GM21619 (cell line): Measurements from ENCODE around the gene LRRK1.
"Not testable (repeated sequence)": the region's sequence is repeated elsewhere in the genome, so short reads cannot be mapped to it uniquely, and the experiment has no call there.

Experiments
- ATAC-seq: cut with Tn5 transposase; IDR thresholded peaks from one replicate; pipeline ENCODE4 v1.9.1; 2021; ENCODE audit not compliant: unreplicated experiment

The LRRK1 gene

DNA sequence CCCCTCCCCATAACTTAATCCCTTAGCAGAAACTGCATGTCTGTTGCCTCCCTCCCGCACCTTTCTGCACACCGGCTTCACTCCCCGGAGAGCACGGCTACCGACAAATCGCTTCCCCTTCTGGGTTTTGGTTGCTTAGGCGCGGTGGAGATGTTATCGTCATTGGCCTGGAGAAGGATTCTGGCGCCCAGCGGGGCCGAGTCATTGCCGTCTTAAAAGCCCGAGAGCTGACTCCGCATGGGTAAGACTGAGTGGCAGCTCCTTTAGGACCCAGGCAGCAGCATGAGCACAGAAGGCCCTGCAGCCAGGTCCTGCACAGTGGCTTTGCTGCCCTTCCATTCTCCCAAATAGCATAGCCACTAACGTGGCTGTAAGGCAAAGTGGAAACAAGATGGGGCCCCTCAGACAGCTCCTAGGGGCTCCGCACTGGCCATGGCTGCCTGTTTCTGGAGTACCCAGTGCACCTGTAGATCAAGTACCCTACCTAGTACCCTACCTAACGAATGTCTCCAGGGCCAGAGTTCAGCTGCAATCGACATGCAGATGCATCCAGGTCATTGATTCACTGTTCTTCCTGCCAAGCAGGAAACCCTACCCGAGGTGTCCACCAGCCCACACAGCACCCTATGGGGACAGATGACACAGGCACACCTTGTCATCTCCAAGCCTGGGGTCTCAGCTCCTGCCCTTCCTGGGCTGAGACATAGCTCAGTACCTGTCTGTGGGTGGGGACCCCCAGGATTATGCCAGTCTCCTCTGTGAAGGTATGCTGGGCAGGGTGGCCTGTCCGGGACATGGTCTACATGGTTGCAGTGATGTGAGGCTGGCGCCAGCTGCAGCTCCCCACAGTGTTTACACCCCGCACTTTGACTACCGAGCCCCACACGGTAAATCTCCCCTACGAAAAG lies 147.6 kb downstream of the LRRK1 start:
- ATAC-seq = no peak

DNA sequence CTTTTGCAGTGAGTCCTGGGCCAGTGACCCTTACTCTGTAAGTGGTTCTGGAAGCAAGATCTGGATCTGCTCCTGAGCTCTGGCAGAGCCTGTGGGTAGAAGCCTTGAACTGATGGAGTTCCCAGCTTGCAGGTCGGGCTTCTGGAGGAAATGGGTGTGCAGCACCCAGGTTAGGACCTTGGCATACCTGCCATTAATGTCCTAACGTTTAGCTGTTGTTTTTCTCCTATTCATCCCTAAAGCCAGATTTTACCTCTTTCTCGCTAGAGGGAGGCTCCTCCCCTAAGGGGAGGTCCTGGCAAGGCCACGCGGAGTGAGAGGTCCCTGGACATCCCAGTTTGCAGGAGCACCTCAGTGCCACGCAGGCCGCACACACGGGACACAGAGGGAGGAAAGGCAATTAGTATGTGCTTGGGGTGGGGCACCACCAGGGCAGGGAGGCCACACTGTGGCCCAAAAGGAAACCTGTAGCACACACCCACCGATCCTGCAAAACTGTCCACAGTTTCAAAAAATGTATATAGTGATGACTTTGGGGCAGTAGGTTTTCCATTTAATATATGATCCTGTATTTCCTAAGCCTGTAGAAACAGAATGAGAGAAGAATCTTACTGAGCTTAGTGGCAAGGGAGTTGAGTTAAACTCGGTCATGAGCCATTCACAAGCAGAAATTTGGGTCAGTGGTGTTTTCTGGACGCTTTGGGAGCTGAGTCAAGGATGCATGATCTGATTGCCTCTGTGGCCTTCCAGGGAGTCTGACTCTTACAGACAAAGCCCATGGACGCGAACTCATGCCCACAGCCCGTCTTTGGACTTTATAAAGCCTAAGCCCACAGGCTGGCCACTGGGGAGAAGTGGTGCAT lies 148.7 kb downstream of the LRRK1 start:
- no peak for ATAC-seq

DNA sequence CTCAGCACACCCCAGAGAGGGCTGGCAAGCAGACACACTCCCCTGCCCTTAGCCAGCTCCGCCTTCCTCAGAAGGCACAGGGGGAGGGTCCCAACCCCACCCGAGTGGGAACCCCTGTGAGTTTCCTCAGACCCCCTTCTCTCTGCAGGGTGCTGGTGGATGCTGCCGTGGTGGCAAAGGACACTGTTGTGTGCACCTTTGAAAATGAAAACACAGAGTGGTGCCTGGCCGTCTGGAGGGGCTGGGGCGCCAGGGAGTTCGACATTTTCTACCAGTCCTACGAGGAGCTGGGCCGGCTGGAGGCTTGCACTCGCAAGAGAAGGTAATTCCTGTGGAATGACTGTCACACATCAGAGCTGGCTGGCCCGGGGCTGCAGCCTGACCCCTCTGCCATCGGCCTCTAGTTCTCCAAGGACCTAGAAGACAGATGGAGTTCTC lies 149.4 kb downstream of the LRRK1 start:
- ATAC-seq = no peak

DNA sequence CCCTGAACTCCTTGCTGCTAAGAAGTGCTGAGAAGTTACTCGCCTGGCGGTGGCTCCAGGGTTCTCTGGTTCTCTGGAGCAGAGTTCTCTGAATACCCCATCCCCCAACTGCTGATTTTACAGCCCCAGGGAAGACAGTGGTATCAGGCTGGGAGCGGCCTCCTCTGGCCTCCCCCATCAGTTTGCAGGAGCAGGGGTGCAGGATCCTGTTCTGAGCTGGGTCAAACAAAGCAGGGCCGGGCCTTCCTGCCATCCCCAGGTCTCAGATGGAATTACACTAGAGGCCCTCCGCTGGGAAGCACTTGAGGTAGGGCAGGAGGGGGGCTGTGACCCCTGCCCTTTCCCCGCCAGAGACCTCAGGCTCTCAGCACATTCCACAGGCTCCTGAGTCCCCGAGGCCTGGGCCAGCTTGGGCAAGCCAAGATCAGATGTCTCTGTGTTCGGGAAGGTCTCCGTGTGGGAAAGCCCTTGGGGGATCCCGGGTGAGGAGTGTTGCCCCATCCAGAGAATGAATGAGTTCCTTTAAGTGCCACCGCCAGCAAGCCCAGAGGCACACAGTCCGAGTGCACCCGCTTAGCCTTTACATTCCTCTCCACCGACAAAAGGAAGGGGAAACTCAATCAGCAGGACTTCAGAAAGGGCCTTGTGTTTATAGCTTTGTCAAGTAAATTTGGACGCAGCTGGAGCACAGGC lies 149.9 kb downstream of the LRRK1 start:
- ATAC-seq = no peak

DNA sequence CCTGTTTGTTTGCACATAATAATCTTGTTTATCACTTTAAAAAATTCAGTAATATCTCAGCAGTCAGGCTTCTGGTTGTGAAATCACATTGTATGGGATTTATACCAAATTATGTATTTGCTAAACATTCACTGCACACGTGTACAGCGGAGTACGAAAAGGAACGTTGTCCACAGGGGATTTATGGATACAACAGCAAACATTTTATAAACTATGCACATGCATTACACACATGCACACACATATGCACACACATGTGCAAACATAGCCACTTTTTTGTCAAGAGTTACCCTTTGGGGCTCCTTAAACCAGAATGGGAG lies 150.5 kb downstream of the LRRK1 start:
- no peak for ATAC-seq

DNA sequence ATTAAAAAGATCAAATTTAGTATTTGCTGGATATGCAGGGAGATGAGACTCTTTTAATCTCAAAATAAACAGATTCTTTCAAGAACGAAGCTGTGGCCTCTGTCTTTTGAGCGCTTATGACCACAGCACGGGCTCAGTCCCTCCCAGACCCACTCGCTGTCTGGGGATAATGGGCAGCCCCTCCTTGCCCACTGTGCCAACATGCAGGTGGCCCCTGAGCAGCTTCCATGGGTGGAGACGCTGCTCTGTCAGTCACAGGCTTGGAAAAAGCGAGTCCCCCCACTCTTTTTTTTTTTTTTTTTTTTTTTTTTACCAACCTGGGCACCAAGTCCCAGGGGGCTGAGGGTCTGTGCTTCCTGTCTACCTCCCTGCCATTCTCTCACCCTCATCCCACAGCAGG lies 150.9 kb downstream of the LRRK1 start:
- ATAC-seq = no peak

DNA sequence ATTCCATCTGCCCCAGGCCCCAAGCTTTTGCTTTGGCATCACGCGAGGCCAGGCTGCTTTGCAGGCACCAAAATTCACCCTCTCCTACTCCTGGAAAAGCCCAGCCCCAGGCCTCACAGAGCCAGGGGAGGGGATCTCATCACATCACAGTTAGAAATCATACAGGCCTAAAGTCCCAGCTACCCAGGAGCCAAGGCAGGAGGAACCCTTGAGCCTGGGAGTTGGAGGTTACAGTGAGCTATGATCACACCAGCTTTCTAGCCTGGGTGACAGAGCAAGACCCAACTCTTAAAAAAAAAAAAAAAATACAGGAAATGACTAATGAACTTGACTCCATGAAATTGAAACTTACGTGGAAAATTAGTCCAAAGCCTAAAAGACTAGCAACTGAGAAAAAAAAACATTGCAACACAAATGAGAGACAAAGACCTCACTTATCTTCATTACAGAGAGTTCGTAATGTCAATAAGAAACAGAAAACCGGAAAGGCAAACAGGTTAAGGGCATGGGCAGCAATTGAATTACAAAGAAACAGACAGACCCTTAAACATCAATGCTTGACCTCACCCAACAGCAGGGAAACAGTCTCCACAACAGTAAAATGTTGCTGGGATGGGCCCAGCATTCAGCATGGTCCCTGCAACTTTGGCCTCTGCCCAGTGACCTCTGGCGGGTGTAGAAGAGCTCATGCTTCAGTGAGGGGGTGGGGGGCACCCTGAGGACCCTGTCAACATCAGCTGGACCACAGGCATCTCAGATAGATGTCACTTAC lies 151.5 kb downstream of the LRRK1 start:
- ATAC-seq = no peak

DNA sequence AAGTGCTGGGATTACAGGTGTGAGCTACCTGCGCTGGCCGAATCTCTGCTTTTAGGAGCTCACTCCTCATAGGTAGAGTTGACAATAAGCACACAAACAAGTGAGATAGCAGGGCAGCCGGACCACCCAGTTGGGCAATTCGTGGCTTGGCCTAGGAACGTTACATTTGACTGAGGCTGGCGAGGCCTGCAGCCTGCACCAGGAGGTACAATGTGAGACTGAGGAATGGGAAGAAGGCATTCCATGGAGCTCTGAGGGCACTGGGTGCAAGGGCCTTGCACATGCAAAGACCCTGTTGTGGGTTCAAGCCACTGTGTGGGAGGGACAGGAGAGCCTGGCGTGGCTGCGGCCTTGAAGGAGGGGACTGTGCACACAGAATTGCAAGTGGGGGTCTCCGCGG lies 152.5 kb downstream of the LRRK1 start:
- ATAC-seq = no peak

DNA sequence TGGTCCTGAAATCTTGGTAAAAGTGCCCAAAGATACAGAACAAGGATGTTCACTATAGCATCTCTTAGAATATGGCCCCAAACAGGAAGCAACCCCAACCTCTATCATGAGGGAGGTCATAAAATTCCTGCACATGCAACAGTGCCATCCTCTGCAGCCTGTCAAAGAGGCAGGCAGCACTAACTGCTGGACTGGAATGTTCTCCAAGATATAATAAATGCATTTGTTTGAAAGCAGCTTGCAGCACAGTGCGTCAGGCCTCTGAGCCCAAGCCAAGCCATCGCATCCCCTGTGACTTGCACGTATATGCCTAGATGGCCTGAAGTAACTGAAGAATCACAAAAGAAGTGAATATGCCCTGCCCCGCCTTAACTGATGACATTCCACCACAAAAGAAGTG lies 153.1 kb downstream of the LRRK1 start:
- ATAC-seq = not testable (repeated sequence)

DNA sequence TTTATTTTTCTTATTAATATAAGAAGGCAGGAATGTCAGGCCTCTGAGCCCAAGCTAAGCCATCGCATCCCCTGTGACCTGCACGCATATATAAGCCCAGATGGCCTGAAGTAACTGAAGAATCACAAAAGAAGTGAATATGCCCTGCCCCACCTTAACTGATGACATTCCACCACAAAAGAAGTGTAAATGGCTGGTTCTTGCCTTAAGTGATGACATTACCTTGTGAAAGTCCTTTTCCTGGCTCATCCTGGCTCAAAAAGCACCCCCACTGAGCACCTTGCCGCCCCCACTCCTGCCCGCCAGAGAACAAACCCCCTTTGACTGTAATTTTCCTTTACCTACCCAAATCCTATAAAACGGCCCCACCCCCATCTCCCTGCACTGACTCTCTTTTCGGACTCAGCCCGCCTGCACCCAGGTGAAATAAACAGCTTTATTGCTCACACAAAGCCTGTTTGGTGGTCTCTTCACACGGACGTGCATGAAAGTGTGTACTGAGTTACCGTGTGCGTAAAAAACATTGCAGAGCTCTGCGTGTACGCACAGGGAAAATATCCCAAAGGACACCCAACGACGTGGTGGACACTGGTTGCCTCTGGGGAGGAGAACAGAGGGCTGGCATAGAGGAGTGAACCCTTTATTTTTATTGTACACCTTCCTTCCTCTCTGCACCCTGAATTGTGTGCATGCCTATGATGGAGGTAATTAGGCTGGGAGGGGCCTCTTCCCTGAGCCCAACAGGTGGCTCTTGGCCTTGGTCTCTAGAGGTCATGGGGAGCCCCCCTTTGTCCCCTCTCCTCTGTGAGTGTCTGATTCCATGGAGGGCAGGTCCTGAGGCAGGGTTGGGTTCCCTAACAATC lies 158.9 kb downstream of the LRRK1 start:
- not testable (repeated sequence) for ATAC-seq

DNA sequence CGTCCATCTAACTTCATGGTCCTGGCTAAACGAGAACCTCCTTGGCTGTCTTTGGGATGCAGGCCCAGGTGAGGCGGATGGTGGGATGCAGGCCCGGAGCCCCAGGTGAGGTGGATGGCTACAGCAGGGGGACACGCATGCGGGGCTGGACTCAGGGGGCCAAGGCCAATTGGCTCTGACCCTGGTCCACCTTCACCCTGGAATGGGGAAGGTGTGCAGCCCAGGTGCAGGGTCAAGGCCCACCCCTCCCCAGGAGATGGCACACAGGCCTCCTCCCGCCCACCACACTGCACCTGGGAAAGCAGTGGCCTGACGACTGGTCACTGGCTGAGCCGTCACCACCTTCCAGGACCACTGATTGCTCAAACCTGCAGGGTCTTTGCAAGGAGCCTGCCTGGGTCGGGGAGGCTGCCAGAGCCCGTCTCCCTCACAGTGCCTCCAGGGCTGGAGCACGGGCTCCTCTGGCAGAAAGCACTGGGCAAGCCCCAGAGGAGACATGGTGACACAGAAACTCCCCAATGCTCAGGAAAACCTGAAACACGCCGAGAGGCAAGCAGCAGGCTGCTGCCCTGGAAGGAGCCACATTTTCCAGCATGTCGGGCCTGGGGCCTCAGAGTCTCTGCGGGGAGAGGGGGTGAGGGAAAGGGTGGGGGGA lies 159.6 kb downstream of the LRRK1 start:
- no peak for ATAC-seq

DNA sequence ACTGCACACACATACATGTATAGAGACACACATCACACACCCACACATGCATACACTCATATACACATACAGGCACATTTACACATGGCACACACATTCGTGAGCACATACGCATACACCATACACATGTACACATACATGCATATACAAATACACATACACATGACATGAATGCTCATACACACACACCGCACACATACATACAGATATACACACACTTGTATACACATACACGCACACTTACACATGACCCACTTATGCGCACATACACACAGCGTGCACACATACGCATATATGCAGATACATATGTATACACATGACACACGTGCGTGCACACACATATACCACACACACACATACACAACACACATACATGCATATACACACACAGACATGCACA lies 162.7 kb downstream of the LRRK1 start:
- ATAC-seq = no peak

DNA sequence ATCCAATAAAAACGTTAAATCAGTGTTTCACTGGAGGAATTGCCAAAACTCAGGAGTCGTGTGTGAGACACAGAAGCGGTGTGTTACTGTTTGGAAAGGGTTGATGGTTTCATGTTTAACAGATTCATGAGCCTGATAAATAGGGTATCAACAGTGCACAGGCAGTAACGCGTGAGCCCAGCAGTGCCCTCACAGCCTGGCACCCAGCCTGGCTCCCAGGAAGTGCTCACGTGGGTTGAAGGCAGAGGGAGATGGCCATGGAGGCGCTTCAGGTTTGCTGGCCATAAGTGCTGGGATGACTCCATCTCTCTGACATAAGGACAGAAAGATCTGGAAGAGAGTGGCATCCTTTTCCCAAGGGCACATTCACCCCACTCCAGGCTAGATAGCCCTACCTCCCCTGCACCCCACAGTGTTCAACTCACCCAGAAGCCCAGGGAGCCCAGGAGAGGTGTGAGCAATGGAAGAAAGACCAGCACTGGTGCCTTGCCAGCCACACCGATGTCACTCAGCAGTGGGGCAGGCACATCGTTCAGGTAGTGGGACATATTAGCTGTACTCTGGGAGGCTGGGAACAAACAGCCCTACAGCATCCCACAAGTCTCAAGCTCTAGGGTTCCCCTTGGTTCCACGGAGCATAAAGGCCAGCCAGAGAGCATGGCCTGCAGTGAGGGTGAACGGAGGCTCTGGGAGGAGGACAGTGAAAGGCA lies 164.3 kb downstream of the LRRK1 start:
- no peak for ATAC-seq

DNA sequence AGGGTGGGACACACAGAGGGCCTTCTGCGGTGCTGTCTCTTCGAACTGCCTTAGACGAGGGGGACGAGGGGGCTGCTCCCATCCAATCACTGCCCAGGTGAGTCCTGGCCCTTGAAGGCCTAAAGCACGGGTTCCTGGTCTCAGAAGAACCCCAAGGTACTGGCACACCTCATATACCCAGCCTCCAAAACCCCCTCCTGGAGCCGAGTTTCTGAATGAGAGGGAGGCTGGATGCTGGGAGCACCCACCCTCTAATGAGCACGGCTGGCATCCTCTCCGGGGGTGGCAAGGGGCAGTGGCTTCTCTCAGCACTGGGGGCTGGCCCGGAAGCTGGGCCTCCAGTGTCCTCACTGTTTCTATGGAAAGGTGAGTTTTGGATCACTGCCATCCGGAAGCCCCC lies 165.6 kb downstream of the LRRK1 start:
- ATAC-seq = no peak

DNA sequence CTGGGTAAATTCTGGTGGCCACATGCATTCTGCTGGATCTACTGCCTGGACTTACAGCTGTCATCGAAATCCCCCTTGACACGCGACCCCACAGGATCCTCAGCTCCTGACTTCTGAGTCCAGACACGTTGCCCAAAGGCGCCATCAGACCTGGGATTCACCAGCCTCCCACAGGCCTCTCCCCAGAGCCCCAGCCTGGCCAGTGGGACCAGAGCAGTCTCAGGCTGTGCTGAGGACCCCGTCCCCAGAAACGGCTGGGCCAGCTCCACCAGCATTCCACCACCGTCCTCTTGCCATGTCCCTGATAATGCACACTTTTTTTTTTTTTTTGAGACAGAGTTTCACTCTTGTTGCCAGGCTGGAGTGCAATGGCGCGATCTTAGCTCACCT lies 166.1 kb downstream of the LRRK1 start:
- no peak for ATAC-seq

DNA sequence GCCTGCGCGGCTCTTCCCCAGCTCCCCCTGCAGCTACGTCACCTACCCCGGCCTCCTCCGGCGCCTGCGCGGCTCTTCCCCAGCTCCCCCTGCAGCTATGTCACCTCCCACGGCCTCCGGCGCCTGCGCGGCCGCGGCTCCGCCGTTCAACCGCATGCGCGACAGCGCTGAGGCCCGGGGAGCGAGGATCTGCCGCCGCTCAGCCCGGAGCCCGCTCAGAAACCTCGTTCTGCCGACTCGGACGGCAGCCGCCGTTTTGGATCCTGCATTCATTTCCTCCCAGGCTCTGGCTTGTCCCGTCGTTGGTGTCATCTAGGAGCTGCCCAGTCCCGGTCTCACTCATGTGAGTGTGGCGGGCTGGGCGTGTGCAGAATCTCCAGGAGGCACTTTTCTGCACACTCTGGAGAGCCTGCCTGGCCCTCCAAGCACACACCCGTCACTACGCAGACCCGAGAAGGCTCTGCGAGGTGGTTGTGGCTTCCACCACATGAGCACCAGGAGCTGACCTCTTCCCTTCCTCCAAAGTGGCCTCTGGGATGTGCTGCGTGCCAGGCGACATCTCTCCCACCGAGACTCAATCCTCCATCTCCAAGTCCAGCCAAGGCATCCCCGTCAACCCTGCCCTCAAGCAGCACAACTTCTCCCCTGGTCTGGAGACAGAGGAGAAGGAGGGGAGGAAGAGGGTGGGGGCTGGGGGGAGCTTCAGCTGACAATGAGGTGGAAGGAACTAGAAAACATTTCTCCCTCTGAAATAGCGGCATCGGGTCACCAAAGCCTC lies 167.4 kb downstream of the LRRK1 start:
- no peak for ATAC-seq

DNA sequence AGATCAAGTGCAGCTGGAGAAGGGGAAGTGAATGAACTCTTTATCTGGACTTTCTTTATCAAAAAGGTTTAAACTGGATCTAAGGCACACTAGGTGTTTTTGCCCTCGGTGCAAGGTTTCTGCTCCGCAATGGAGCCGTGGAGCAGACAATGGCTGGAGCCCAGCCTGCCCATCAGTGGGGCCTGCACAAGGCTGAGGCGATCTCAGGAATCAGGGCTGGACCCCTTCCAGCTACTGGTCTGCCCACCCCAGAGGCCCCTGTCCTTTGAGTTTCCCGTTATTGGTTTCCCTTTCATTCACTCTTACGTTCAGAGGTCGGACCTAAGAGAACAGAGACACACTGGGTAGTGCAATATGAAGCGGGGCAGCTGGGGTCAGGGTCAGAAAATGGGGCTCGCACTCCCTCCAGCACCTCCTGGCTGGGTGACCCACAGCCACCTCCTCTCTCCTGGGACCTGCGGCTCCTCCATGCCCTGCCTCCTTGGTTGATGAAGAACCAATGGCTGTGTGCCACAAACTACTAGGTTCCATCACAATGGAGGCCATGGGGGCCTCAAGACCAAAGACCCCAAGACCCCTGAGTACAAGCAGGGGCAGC lies 168.1 kb downstream of the LRRK1 start:
- no peak for ATAC-seq

DNA sequence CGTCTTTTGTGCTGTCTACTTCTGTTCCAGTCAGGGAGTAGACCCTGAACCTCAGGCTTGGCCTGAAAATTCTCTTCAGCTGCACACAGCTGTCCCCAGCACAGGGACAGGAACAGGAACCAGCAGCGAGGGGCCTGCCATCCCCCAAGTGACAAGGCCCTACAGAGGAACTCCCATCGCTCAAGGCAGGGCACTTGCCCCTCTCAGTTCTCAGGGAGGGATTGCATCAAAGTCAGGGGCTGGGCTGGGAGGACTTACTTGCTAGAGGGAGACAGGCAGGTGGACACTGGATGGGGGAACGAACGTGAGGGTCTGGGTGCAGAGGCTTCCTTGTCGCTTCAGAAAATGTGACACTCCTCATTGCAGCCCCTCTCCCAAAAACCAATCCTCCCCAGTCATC lies 169.1 kb downstream of the LRRK1 start:
- ATAC-seq = no peak
